HG02943 (cell line): ENCODE results near the gene BTBD1.

Experiments
- ATAC-seq: cut with Tn5 transposase; IDR thresholded peaks from one replicate; pipeline ENCODE4 v1.9.1; 2021; ENCODE audit warnings: mild to moderate bottlenecking, low read depth, moderate library complexity; ENCODE audit not compliant: unreplicated experiment

BTBD1 gene

DNA sequence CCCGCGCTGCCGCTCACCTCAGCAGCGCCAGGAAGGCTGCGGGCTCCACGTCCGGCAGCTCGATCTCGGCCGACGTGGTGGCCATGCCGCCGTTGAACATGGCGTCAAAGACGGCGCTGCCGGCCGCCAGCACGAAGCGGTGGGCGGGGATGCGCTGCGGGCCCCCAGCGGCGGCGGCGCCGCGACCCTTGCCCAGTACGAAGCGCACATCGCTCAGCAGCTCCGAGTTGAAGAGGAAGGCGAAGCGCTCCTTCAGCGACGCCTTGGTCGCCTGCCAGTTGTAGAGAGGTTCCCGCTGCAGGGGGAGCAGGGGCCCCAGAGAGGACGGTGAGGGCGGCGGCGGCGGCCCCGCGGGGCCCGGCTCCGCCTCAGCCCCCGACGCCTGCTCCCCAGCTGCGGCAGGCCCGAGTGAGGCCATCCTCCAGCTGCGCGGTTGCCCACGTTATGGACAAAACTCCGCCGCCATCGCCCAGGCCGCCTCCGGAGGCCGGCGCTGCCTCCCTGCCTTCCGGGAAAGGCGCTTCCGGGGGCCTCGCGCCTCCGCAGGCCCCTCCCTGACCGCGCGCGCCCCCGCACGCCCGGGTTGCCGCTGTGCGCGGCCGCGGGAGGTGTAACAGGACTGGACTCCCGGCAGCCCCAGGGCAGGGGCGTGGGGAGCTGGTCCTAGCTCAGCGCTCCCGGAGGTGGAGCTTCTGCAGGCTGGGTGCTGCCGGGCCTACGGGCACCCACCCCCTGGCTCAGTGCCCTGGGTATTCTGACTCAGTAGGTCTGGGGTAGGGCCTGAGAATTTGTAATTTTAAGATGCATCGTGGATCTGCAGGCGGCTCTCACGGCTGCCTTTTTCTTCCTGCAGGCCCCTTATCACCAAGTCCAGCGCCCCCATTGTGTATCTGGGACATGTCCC, at the start of gene BTBD1:
BTBD1 (minus strand) TSS at position 519 of the 904 bp plus-strand sequence; CDS start at position 418, 101 bp downstream.
- peak; percentile 79 for ATAC-seq

DNA sequence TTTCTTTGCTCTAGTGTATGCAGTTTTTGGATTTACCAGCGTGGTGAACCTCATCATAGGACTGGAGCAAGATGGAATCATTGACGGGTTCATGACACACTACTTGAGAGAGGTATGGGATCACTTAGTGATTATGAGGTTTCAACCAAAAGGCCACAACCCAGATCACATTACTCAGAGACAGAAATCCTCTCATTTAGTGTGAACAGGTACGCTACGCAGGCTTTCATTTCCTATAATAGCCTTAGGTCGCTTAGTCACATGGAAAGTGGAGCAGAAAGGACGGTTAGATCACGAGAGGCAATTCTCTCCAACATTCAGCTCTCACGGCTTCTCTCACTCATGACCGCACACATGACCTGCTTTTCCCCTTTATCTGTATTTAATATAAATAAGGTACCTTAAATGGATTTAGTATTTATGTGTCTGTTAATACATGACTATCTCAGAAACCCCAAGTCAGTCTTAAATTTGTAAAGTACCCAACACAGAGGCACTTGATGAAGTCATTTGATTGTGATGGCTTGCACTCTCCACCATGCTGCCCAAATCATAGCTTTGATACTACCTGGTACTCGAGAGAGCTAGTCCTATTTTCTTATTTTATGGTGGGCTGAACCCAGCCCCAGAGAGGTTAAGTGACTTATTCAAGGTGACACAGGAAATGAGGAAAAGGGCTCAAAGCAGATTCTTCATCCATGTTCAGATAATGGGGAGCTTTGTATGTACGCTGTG, 48.9 kb upstream of the BTBD1 start:
- ATAC-seq: no peak

- no peak for ATAC-seq
Measured at GRCh38 chr15:83115410-83115809, 48.4 kb upstream of the BTBD1 start.

GRCh38 chr15:83114856-83115255, 47.8 kb upstream of the BTBD1 start:
- no peak for ATAC-seq

DNA sequence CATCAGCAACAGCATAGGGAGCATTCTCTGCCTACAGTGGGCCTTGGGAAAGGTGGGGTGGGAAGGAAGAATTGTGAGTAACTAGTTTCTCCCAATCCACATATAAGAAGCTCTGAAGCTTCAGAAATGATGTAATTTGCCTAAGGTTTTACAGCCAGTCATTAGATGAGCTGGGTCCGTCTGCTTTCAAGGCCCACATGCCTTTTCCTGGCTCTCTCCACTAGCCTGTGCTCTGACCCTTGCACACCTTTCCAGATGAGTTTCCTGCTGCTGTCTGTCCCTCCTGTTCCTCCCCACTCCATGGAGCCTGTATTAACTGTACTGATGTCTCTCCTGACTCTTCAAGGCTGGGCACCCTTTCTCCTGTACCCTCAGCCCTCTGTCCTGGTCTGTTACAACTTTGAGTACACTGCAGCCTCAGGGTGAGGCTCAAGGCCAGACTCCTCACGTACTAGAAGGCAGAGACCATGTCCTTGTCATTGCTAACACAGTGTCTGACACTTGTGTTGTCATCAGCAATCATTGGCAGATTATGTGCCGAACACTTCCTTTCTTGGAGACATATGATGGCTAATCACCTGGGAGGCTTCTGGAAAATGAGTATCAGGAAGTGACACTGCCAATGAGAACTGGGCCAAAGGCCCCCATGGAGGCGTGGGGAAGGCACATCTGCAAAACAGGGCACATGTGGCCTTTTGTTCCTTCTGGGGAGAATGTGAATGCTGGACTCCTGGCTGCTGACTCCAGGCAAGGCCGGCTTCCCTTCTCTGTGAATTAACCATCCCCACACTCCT, 47.0 kb upstream of the BTBD1 start:
- ATAC-seq: no peak

DNA sequence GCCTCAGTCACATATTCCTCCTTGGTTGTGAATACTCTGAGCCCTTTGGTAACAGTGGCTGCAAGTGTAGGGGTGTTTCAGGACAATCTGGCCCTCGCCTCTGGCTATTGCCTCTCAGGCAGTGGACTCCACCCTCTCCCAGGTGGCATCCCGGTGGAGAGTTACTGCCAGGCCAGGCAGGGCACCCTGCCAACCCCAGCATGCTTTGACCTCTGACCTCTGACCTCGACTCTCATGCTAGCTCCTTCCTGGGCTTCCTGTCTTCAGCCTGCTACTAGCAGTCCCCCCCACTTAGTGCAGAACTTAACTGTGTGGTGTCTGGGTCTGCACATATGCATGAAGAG, 45.9 kb upstream of the BTBD1 start:
- no peak for ATAC-seq

GRCh38 chr15:83112233-83112955, 45.3 kb upstream of the BTBD1 start:
- no peak for ATAC-seq

- ATAC-seq: no peak
Measured at GRCh38 chr15:83111149-83111548, 44.1 kb upstream of the BTBD1 start.

DNA sequence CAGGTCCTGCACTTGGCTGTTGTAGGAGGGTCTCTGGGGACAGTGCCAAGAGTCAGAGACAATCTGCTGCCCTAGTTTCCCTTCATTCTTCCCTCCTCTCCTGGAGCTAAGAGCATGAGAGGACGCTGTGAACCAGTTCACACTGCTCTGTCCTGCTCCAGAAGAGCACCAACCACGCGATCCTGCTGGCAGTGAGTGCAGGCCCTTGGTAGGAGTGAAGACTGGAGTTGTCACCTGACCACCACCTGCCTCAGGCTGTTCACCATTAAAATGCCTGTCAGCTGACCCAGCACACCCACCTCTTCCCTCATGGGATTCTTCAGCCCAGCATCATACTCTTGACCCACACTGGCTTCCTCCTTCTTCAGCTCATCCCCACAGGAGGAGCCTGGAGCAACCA, 43.3 kb upstream of the BTBD1 start:
- ATAC-seq: no peak

GRCh38 chr15:83109532-83109931, 42.5 kb upstream of the BTBD1 start:
- no peak for ATAC-seq

GRCh38 chr15:83108266-83109219, 41.5 kb upstream of the BTBD1 start:
- peak; percentile 48 for ATAC-seq

DNA sequence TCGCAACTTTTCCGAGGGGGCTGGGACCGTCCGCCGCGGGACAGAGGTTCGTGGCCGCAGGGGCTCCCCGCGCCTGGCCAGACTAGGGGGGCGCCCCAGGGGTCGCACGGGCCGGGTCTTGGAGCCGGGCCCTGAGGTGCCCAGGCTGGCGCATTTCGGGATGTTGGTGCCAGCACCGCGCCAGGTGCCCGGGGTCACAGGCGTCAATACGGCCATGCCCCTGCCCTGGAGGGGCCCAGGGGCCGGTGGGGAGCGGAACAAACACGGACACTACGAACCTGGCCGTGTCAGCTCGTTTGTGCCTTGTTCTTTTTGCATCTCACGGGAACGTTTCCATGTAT, 40.8 kb upstream of the BTBD1 start:
- ATAC-seq: no peak

DNA sequence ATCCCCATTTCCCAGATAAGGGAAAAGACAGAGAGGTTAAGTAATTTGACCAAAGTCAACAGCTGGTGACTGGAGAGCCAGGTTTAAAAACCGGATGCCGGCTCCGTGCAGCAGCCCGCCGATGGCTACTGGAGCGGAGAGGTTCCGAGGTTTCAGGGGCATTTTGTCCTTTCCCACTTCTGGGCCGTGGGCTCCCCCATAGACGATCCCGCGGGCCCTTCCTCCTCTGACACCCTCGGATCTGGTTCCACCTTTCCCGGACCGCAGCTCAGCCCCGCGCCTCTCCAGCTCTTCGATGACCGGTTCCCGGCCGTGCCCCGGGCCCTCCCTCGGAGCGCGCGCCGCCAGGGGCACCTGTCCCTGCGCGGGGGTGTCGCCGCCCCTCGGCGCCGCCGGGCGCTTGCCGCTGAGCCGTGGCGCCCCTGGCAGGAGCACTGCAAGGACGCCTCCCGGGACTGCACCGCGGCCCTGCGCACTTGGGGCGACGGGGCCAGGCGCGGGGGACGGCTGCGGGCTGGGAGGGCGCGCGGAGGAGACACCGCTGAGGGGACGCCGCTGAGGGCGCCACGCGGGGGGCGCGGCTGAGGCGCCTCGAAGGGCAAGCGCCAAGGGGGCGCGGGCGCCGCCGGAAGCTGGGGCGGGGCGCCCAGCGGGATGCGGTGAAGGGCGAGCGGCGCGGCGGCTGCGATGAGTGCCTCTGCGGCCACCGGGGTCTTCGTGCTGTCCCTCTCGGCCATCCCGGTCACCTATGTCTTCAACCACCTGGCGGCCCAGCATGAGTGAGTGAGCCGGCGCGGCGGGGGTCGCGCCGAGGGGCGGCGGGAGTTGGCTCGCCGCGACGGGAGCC, 40.2 kb upstream of the BTBD1 start, which contains the start of gene TM6SF1:
TM6SF1 (plus strand) TSS at position 652 of the 847 bp plus-strand sequence; CDS start at position 688, 36 bp downstream.
- no peak for ATAC-seq

- ATAC-seq: no peak
Measured at GRCh38 chr15:83105440-83105839, 38.4 kb upstream of the BTBD1 start.

DNA sequence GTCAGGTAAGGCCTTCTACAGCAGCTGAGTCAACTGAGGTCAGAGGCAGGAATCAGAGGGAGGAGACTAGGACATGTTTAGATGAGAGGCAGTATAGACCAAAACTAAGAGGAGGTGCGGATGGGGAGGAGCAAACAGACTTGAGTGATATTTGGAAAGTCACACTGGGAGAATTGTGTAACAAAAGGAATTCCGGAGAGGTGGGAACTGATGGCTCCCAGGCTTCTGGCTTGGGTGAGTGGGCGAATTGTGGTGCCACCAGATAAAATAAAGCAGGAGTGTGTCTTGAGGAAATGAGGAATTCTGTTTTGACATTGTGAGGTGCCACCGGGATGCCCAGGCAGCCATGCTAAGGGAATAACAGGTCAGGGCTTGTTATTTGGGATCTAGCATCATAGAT, 37.1 kb upstream of the BTBD1 start:
- ATAC-seq: no peak

GRCh38 chr15:83102346-83102745, 35.3 kb upstream of the BTBD1 start:
- ATAC-seq: no peak

DNA sequence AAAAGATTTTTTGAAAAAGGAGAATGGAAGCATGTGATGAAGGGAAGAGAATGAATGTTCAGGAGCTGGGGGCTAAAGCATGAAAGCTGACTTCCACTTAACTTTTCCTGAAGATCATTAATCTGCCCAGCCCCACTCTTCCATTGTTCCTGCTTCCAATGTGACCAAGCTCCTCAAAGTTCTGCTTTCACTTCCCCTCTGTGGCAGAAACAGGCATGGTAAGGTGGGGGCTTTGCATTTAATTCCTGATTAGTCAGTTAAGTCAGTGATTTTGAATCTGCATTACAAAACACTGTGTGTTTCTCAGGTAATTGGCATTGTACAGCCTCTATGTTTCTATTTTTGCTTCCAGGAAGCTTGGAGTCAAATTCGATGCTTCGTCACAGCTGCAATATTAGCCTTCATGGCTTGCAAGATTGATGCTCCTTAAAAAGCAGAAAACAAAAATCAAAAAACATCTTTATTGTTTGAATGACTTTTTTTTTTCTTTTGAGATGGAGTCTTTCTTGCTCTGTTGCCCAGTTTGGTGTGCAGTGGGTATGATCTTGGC, 33.1 kb upstream of the BTBD1 start:
- ATAC-seq: no peak

DNA sequence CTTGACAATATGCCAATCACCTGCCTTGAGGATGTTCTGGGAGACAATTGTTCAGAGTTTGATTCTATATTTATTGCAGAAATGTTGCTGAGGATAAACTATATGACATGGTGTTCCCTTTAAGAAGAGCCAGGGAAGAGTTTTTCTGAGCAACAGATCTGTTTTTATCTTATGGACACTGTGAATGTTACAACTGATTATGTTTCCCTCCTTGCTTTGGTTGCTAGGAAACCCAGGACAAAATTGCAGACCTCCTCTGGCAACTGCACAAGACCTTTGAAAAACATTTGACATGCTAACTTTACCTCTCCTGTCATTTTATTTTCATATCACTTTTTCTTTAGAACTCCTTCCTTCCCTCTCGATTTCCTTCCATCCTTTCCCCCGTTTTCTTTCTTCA, 32.2 kb upstream of the BTBD1 start:
- ATAC-seq: no peak
